GM19397 (cell line): ENCODE results near the gene HOXD11.

Experiments used
- ATAC-seq: cut with Tn5 transposase; IDR thresholded peaks from one replicate; pipeline ENCODE4 v1.9.1; 2021; ENCODE audit warnings: mild to moderate bottlenecking, moderate library complexity; ENCODE audit not compliant: unreplicated experiment

HOXD11 gene

DNA sequence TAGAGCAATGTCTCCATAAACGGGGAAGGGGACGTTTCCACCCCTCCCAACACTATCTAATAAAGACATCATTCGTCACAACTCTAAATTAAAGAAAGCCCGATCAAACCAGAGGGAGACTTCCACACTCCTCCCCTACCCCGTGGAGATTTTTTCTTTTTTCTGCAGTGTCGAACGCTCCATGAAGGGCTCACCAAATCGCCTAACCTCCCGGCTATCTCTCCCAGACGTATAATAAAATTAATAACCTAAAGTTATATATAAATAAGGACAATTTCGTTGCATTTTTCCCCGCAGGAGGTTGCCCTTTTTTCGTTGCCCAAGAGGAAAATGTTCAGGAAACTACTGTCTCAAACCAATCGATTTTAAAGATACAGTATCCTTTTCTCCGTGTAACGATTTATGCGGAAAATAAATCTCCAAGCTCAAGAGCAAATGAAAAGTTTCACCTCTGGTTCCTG lies 25.7 kb upstream of the HOXD11 start:
- ATAC-seq, result no peak

DNA sequence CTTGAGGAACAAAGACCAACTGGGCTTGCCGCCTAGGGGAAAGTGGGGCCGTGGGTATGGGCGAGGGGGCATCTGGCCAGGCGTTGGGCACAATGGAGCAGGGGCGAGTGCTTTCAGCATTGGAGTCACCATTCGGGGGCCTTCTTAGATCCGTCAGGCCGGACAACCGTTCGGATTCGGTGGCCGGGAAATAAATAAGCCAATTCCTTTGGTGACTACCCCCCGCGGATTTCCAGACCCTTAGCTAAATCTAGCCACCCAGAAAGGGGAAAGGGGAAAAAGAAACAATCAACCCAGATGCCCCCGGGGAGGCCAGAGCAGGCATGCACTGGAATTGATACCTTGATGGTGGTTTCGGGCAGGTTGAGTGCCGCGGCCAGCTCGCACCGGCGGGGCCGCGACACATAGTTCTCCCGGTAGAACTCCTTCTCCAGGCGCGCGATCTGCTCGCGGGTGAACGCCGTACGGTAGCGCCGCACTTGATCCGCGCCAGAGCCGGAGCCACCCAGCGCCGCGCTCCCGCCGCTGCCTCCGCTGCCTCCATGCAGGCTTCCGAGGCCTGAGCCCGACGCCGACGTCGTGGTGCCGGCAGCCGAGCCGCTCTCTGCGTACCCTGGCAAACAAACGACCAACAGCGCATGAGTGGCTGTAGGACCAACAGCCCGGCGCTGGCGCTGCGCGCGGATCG lies 25.1 kb upstream of the HOXD11 start:
- no peak for ATAC-seq

DNA sequence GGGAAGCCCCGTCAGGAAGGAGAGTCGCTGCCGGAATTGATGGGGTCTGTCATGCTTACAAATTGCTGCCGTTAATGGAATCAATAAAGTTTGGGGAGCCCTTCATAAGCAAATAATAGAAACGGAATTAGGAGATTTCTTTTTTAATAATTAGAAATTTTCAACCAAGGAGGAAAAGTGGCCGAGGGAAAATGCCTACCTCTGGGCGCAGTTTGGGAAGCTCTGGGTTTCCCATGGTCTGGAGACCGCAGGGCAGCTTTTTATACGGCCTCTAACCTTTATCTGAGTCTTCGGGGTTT lies 24.6 kb upstream of the HOXD11 start:
- ATAC-seq, result no peak

- no peak for ATAC-seq
These were observed 24.0 kb upstream of the HOXD11 start for GRCh38 chr2:176082824-176083751.

DNA sequence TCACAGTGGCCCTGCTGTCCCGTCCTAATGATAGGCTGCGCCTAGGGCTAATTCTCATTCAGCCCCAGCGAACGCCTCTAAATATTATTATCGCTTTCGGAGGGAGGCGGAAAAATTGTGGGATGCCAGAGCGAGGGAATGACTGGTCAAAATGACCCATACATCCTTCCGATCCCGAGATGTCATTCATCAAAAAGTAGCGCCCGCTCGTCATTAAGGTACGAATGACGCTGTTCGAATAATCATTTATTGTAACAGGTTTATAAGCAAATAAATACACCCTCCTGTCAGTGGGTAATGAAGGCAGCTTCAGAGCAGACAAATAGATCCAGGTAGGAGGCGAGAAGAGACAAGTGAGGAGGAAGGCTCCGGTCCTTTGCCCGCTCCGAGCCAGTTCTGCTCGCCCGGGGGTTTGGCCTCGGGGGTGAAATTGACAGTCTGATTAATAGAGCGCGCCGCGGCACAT lies 23.3 kb upstream of the HOXD11 start, which contains the start of gene EVX2:
Gene EVX2 (minus strand): TSS at position 167 of the 466 bp plus-strand sequence. CDS start 186 bp downstream, outside the sequence.
- ATAC-seq, result no peak

GRCh38 chr2:176084611-176085119 lies 22.4 kb upstream of the HOXD11 start:
- no peak for ATAC-seq

DNA sequence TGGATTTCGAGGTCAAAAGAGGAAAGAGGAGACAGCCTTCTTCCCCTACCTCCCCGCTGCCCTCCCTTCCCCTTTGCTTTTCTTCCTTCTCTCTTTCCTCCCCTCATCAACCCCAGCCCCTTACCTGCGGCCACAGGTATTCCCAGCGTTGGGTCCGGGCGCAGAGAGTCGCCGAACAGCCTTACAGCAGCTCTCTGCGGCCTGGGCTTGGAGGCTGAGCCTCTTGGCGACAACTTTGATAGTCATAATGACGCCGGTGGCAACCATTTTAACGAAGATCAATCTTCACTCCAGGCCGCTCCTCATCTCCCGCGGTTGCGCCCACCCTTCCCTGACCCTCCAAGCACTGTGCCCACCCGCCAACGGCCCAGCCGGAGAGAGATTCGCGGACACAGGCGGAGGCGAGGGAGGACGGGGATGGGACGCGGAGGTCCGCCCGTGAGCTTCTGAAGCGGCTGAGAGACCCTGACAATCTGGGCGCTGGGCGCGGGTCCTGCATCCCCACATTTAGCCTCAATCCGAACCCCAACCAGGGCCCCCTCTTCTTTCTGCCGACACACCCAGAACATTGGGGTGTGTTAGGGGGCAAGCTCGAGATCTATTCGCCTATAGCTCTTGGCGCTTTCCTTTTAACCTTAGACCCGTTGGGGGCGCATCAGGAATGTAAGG lies 21.8 kb upstream of the HOXD11 start:
- ATAC-seq, result no peak

DNA sequence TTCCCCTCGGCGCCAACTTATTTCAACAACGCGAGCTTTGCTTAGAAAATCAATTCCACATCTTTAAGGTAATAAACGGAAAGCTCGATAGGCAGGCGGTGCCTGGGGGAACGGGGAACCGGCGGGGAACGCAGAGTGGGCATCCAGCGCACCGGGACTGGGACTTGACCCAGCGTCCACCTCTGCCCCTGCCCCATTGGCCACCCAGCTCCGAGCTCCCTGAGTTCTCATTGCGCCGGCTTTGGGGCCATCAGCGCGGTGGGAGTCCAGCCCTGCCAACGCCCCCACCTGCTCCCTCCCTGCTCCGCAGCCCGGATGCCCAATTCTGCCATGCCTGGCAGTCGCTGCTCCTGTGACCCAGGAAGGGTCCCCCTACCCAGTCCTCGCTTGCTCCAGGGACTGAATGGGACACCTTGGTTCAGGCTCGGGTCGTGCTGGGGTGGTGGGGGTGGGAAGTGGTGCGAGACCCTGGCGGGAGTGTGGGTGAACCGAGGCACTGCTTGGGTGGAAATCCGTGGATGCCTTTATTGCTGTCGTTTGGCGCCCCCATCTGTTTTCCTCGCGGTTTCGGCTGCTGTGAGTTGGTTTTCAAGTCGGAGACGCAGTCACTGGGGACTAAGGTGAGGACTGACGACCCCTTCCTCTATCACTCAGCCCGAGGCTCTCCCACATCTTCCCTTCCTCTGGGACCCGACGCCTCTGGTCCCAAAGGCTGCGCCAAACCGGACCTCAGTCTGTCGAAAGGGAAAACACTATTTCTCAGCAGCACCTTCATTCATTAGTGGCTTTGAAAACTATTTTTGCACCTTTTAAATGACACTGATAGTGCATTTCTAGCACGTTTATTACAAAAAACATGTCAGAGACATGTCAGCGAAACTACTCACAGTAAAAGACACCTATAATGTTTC lies 21.0 kb upstream of the HOXD11 start:
- no peak for ATAC-seq

GRCh38 chr2:176087330-176088047 lies 19.6 kb upstream of the HOXD11 start:
- ATAC-seq, result no peak

GRCh38 chr2:176088048-176088936 lies 18.8 kb upstream of the HOXD11 start:
- ATAC-seq, result no peak

DNA sequence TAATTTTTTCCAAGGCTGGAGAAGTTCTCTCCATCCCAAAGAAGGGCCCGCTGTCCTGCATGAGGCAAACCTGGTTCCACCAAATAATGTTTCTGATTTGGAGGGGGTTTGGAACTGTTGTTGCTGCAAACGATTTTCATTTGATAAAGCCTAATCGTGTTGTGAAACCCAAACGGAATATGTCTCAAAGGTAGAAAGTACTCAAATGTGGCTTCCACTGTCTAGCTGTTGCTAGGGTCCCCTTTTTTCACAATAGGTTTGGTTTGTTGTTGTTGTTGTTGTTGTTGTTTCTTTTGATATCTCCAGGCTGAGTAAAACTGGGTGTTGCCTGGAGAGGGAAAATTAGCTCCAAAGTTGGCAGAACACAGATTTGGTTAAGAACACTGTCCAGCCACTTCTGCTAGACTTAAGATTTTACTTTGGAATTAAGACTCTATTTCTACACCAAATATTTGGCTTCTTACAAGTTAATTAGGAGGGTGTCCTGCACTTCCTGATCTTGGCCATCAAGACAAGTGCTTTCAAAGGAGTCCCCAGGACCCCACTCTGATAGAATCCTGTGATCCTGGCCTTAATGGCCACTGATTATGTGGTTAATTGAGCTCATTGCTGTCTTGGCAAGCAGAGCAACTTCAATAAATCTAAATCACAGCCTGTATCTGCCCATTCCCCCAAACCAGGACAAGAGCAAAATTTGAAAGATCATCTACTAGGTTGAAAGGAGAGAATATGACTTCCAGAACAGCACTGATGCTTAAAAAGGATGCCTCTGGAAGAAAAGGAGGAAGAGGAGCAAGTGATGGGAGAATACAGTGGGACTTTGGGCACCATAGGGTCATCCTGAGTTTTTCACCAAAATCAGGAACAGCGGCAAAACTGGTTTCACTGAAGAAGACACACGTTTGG lies 17.9 kb upstream of the HOXD11 start:
- no peak for ATAC-seq

DNA sequence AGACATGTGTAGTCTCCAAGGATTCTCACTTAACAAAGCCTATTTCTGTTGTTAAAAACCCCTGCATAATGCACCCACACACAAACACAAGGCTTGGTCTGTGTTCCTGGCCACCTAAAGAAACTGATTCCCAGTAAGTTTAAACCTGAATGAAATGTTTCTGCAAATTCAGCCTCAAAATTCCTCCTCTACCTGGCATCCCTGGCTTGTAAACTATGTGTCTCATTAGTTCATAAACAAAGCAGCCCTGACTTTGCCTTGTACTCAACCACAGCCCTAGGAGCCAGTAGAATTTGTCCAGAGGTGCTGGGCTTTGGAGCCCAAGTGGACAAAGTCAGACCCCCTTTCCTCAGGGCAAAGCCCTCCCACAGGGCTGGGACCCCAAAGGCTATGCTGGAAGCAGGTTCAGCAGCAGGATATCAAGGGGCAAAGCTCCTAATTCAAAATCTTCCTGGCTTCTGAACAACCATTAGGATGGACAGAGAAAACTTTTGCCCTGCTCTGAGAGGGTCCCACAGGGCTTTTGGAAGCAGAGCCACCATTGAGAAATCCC lies 17.2 kb upstream of the HOXD11 start:
- no peak for ATAC-seq

DNA sequence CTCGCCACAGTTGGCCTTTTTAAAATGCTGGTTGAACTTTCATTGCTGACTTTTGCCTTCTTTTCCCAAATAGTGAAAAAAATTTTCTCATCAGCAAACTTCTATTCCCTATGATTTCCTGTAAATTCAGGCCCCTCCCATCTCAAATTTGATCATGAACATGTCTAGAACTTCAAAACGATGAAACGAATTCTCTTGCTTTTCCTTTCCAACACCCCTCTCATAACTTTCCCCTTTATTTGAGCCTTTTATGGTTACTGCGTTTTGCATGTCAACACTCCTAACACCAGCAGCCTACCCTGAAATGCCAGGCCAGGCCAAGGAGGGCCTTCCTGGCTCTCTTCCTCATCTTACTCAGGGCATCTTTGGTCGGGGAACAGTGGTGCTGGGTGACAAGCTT lies 16.2 kb upstream of the HOXD11 start:
- no peak for ATAC-seq

- no peak for ATAC-seq
These were observed 15.5 kb upstream of the HOXD11 start for GRCh38 chr2:176091329-176092258.

DNA sequence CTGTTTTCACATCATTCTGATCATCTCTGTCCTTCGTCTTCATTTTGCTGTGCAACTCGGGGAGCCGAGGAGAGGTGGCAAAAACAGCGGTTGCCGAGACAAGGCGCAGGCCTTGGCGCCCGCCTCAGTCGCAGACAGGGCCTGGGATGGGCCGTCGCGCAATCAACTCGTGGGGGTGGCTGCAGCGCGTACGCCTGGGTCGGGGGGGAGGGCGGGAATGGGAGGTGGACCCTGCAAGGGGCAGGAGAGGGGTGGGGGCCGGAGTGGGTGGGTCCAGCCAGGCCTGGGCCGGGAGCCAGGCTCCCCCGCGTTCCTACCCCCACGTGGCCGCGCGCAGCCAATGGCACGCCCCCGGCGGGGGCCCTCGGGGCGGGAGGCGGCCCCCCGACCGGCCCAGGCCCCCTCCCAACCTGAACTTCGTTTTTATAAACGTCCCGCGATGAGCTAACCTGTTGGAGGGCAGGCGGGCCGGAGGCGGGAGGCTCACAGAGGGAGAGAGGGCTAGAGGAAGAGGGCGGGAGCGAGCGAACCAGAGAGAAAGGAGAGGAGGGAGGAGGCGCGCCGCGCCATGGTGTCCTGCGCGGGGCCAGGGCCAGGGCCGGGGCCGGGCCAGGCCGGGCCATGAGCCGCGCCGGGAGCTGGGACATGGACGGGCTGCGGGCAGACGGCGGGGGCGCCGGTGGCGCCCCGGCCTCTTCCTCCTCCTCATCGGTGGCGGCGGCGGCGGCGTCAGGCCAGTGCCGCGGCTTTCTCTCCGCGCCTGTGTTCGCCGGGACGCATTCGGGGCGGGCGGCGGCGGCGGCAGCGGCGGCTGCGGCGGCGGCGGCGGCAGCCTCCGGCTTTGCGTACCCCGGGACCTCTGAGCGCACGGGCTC lies 14.6 kb upstream of the HOXD11 start, which contains the start of gene HOXD13:
Gene HOXD13 (plus strand): TSS at position 452 of the 875 bp plus-strand sequence. CDS start 170 bp downstream, at position 622.
- ATAC-seq, result no peak
